ENCODE measurements around the gene TNRC6C. TPM values are rescaled to one million over a fixed set of nuclear protein-coding genes. Genes with fewer than 3 reads are reported as not detected.
A peak's percentile ranks its signal among the peaks of the same experiment; 100 is the strongest.

The TNRC6C gene
- total RNA-seq, 3 donors from 2014 or later (not counting 1 experiment from before 2014, with no cell fraction given): 74.3 to 100 (median 76.3) TPM

DNA sequence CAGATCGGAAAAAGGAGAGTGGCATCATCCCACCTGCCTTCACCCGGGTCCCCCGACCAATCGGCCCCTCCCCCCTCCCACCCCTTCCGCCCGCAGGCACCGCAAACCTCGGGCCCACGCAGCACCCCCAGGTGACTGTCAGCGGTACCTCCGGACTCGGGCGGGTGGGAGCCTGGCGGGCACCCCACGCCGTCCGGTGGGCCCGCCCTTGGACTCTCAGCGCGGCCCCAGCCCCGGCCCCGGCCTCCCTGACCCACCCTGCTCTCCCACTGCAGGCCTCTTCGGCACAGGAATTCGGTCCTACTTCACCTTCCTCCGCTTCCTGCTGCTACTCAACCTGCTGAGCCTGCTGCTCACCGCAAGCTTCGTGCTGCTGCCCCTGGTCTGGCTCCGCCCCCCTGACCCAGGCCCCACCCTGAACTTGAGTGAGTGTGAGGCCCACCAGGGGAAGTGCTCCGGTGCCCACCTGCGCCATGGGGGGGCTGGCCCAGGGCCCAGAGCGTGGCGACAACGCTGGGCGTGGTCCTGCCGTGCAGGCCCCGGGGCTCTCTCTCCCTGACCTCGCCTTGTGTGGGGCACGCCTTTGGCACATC is 173.7 kb downstream of the TNRC6C start:
- no peaks in the 10 kb centered on the region for H3K9me3 ChIP-seq (ENCODE audit: control insufficient read depth, insufficient read depth, low read length)
- H3K4me3 Mint-ChIP-seq: peak overlapping the region; percentile 59

DNA sequence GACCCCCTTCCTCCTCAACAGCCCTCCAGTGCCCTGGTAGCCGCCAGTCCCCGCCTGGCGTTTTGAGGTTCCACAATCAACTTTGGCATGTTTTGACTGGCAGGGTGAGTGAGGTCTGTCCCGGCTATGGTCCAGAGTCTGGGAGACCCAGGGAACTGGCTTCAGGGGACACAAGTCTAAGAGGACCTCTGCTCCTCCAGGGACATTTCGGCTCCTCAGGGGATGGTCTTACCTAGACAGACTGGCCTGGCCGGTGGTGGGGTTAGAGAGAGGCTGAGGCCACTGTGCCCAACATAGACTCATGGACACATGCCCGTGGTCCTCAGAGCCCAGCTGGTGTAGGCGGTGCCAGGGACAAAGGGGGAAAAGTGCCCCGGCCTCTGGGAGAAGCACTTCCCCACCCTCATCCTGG is 174.3 kb downstream of the TNRC6C start:
- Histone ChIP-seq H3K9me3 (ENCODE audit: control insufficient read depth, insufficient read depth, low read length) (no peaks in the 10 kb centered on the region), H3K27ac (ENCODE audit: low read length) (peak overlapping the region; percentile 72), H3K27me3 (ENCODE audit: control insufficient read depth, insufficient read depth, low read length) (no peaks in the 10 kb centered on the region), H3K36me3 (ENCODE audit: control insufficient read depth, insufficient read depth, low read length) (peaks cover 50% of the 10 kb centered on the region), H3K4me1 (ENCODE audit: control insufficient read depth, insufficient read depth, low read length) (peaks cover 77% of the 10 kb centered on the region), H3K4me3 (ENCODE audit: low read length) (peak overlapping the region; percentile 71)
- DNase-seq: no peak
- intact Hi-C loops (cut with micrococcal nuclease): loop anchor here (5.0 kb wide), 1 partner anchor 1670 kb away; no protein-coding TSS in a partner anchor
- no peak for ATAC-seq
- WGBS (ENCODE audit: insufficient coverage): 49% methylated on average over 9 of the region's 9 CpGs
- peak overlapping the region; percentile 83 to 99 for H3K27ac Mint-ChIP-seq
- peaks cover 64 to 76% of the 10 kb centered on the region in 2 donors for H3K4me1 Mint-ChIP-seq
- no peaks in the 10 kb centered on the region for H3K9me3 Mint-ChIP-seq
- TF ChIP-seq, protein P1, sequence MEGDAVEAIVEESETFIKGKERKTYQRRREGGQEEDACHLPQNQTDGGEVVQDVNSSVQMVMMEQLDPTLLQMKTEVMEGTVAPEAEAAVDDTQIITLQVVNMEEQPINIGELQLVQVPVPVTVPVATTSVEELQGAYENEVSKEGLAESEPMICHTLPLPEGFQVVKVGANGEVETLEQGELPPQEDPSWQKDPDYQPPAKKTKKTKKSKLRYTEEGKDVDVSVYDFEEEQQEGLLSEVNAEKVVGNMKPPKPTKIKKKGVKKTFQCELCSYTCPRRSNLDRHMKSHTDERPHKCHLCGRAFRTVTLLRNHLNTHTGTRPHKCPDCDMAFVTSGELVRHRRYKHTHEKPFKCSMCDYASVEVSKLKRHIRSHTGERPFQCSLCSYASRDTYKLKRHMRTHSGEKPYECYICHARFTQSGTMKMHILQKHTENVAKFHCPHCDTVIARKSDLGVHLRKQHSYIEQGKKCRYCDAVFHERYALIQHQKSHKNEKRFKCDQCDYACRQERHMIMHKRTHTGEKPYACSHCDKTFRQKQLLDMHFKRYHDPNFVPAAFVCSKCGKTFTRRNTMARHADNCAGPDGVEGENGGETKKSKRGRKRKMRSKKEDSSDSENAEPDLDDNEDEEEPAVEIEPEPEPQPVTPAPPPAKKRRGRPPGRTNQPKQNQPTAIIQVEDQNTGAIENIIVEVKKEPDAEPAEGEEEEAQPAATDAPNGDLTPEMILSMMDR (IDR thresholded peaks at IDR 0.05): no peak
- no peaks in the 10 kb centered on the region for H3K27me3 Mint-ChIP-seq (ENCODE audit: low read depth in 2 of 2)
- H3K36me3 Mint-ChIP-seq: peaks cover 10% of the 10 kb centered on the region
- H3K4me3 Mint-ChIP-seq: peak overlapping the region; percentile 59

More for the DNA sequence above, 173.7 kb downstream of the TNRC6C start:
- Mint-ChIP-seq H3K27ac (peak overlapping the region; percentile 83 to 99), H3K27me3 (ENCODE audit: low read depth in 2 of 2) (no peaks in the 10 kb centered on the region), H3K36me3 (peaks cover 10% of the 10 kb centered on the region), H3K9me3 (no peaks in the 10 kb centered on the region), H3K4me1 (peaks cover 62 to 76% of the 10 kb centered on the region in 2 donors)
- H3K27ac ChIP-seq (ENCODE audit: low read length): peak overlapping the region; percentile 72
- H3K4me1 ChIP-seq (ENCODE audit: control insufficient read depth, insufficient read depth, low read length): peaks cover 77% of the 10 kb centered on the region
- peaks cover 51% of the 10 kb centered on the region for H3K36me3 ChIP-seq (ENCODE audit: control insufficient read depth, insufficient read depth, low read length)
- intact Hi-C loops (cut with micrococcal nuclease): loop anchor here (5.0 kb wide), 1 partner anchor 1670 kb away; no protein-coding TSS in a partner anchor
- H3K27me3 ChIP-seq (ENCODE audit: control insufficient read depth, insufficient read depth, low read length): no peaks in the 10 kb centered on the region
- H3K4me3 ChIP-seq (ENCODE audit: low read length): peak overlapping the region; percentile 71
- no peak for ATAC-seq
- peak in 1 of 2 donors; percentile 79 for DNase-seq
- TF ChIP-seq, protein P1 (IDR thresholded peaks at IDR 0.05): no peak
- WGBS (ENCODE audit: insufficient coverage): under 1% methylated on average over 38 of the region's 38 CpGs

- H3K9me3 ChIP-seq (ENCODE audit: control insufficient read depth, insufficient read depth, low read length): no peaks in the 10 kb centered on the region
- H3K4me3 Mint-ChIP-seq: peak overlapping the region; percentile 59
- 64% methylated on average over 30 of the region's 30 CpGs for WGBS (ENCODE audit: insufficient coverage)
- H3K27ac Mint-ChIP-seq: peak overlapping the region; percentile 83 to 99
- H3K36me3 Mint-ChIP-seq: peaks cover 10% of the 10 kb centered on the region
- peak overlapping the region; percentile 72 for H3K27ac ChIP-seq (ENCODE audit: low read length)
- H3K4me1 Mint-ChIP-seq: peaks cover 70 to 81% of the 10 kb centered on the region in 2 donors
- TF ChIP-seq, protein P1 (IDR thresholded peaks at IDR 0.05): no peak
- peaks cover 82% of the 10 kb centered on the region for H3K4me1 ChIP-seq (ENCODE audit: control insufficient read depth, insufficient read depth, low read length)
- no peaks in the 10 kb centered on the region for H3K27me3 ChIP-seq (ENCODE audit: control insufficient read depth, insufficient read depth, low read length)
- intact Hi-C loops (cut with micrococcal nuclease): loop anchor here (5.0 kb wide), 1 partner anchor 1669 kb away; no protein-coding TSS in a partner anchor
- ATAC-seq: no peak
- no peaks in the 10 kb centered on the region for H3K9me3 Mint-ChIP-seq
- H3K27me3 Mint-ChIP-seq (ENCODE audit: low read depth in 2 of 2): no peaks in the 10 kb centered on the region
- peak overlapping the region; percentile 71 for H3K4me3 ChIP-seq (ENCODE audit: low read length)
- peak in 1 of 2 donors; percentile 52 for DNase-seq
- H3K36me3 ChIP-seq (ENCODE audit: control insufficient read depth, insufficient read depth, low read length): peaks cover 50% of the 10 kb centered on the region
Measured at GRCh38 chr17:78133179-78133951, 174.9 kb downstream of the TNRC6C start.
